ACHN (cell line): ENCODE data around the gene FBXW10B.
"Not testable (repeated sequence)": the region's sequence is repeated elsewhere in the genome, so short reads cannot be mapped to it uniquely, and the experiment has no call there.

ENCODE experiments used
- DNase-seq: peaks from one replicate; pipeline ENCODE4 v3.0.0-alpha.2; 2015
- in situ Hi-C: cut with HindIII; loops from 2 replicates; pipeline ENCODE4 v1.10.0; 2017; ENCODE audit warnings: low sequenced_read_pairs, low pct_ligation_motif_present, low pct_unique_long_range_greater_than_20kb

FBXW10B gene

GRCh38 chr17:15619331-15620058 lies at the start of gene FBXW10B:
Gene FBXW10B, minus strand, starts transcription at chr17:15619704. Its CDS starts 192 bp downstream, at chr17:15619512.
- in situ Hi-C loops: not testable (repeated sequence)

GRCh38 chr17:15663691-15664090 lies 44.2 kb upstream of the FBXW10B start:
- in situ Hi-C loops: no loop called here

More at GRCh38 chr17:15619331-15620058, at the start of gene FBXW10B:
- DNase-seq: not testable (repeated sequence)

GRCh38 chr17:15663176-15663575 lies 43.7 kb upstream of the FBXW10B start:
- DNase-seq: no peak
- in situ Hi-C loops: no loop called here

More at GRCh38 chr17:15663691-15664090, 44.2 kb upstream of the FBXW10B start:
- DNase-seq: no peak

- in situ Hi-C loops: no loop called here
Measured at GRCh38 chr17:15662681-15663080, 43.2 kb upstream of the FBXW10B start.

GRCh38 chr17:15660077-15660476 lies 40.6 kb upstream of the FBXW10B start:
- no peak for DNase-seq
- in situ Hi-C loops: no loop called here

More at GRCh38 chr17:15662681-15663080, 43.2 kb upstream of the FBXW10B start:
- DNase-seq: no peak

- peak; percentile 67 for DNase-seq
- in situ Hi-C loops: no loop called here
Measured at GRCh38 chr17:15659663-15660062, 40.2 kb upstream of the FBXW10B start.

- no peak for DNase-seq
- in situ Hi-C loops: no loop called here
Measured at GRCh38 chr17:15659236-15659635, 39.7 kb upstream of the FBXW10B start.

GRCh38 chr17:15658296-15658695 lies 38.8 kb upstream of the FBXW10B start:
- in situ Hi-C loops: no loop called here
- DNase-seq: no peak

- DNase-seq: no peak
- in situ Hi-C loops: no loop called here
Measured at GRCh38 chr17:15657868-15658267, 38.4 kb upstream of the FBXW10B start.

- in situ Hi-C loops: no loop called here
- DNase-seq: peak; percentile 22
Measured at GRCh38 chr17:15654886-15655561, 35.5 kb upstream of the FBXW10B start.

- in situ Hi-C loops: not testable (repeated sequence)
Measured at GRCh38 chr17:15654401-15654800, 34.9 kb upstream of the FBXW10B start.

GRCh38 chr17:15652960-15653359 lies 33.5 kb upstream of the FBXW10B start:
- in situ Hi-C loops: no loop called here
- no peak for DNase-seq

More at GRCh38 chr17:15654401-15654800, 34.9 kb upstream of the FBXW10B start:
- DNase-seq: not testable (repeated sequence)

GRCh38 chr17:15651583-15652110 lies 32.1 kb upstream of the FBXW10B start:
- peak; percentile 99 for DNase-seq
- in situ Hi-C loops: no loop called here

- DNase-seq: peak; percentile 11
Measured at GRCh38 chr17:15650741-15651582, 31.5 kb upstream of the FBXW10B start.

GRCh38 chr17:15649861-15650421 lies 30.4 kb upstream of the FBXW10B start:
- in situ Hi-C loops: no loop called here

More at GRCh38 chr17:15650741-15651582, 31.5 kb upstream of the FBXW10B start:
- in situ Hi-C loops: no loop called here

GRCh38 chr17:15648386-15648785 lies 28.9 kb upstream of the FBXW10B start:
- no peak for DNase-seq

More at GRCh38 chr17:15649861-15650421, 30.4 kb upstream of the FBXW10B start:
- peak; percentile 31 for DNase-seq

GRCh38 chr17:15645942-15646312 lies 26.4 kb upstream of the FBXW10B start:
- DNase-seq: peak; percentile 39
- in situ Hi-C loops: not testable (repeated sequence)

More at GRCh38 chr17:15648386-15648785, 28.9 kb upstream of the FBXW10B start:
- in situ Hi-C loops: no loop called here
